ACHN (cell line): ENCODE measurements around the gene ITIH6.
"Not testable (repeated sequence)": the region's sequence is repeated elsewhere in the genome, so short reads cannot be mapped to it uniquely, and the experiment has no call there.

Source experiments
- DNase-seq: peaks from one replicate; pipeline ENCODE4 v3.0.0-alpha.2; 2015
- in situ Hi-C: cut with HindIII; loops from 2 replicates; pipeline ENCODE4 v1.10.0; 2017; ENCODE audit warnings: low sequenced_read_pairs, low pct_ligation_motif_present, low pct_unique_long_range_greater_than_20kb

The ITIH6 gene

GRCh38 chrX:54798137-54798536, at the start of gene ITIH6:
Gene ITIH6, minus strand, starts transcription at chrX:54798255. Its CDS starts 45 bp downstream, at chrX:54798210.
- no peak for DNase-seq
- in situ Hi-C loops: no loop called here

GRCh38 chrX:54847700-54848099, 49.6 kb upstream of the ITIH6 start:
- DNase-seq, in situ Hi-C loops: not testable (repeated sequence)

- in situ Hi-C loops: no loop called here
- no peak for DNase-seq
Observed at GRCh38 chrX:54843050-54843449, 45.0 kb upstream of the ITIH6 start.

GRCh38 chrX:54842607-54843006, 44.6 kb upstream of the ITIH6 start:
- in situ Hi-C loops: no loop called here
- DNase-seq: no peak

GRCh38 chrX:54841184-54841874, 43.3 kb upstream of the ITIH6 start:
- DNase-seq, in situ Hi-C loops: not testable (repeated sequence)

GRCh38 chrX:54838583-54838982, 40.5 kb upstream of the ITIH6 start:
- in situ Hi-C loops: no loop called here

GRCh38 chrX:54826598-54826997, 28.5 kb upstream of the ITIH6 start:
- DNase-seq: no peak
- in situ Hi-C loops: no loop called here

More at GRCh38 chrX:54838583-54838982, 40.5 kb upstream of the ITIH6 start:
- no peak for DNase-seq

GRCh38 chrX:54825716-54826438, 27.8 kb upstream of the ITIH6 start:
- no peak for DNase-seq
- in situ Hi-C loops: no loop called here

- in situ Hi-C loops: no loop called here
- DNase-seq: no peak
Observed at GRCh38 chrX:54824722-54825121, 26.7 kb upstream of the ITIH6 start.

- in situ Hi-C loops: no loop called here
- DNase-seq: no peak
Observed at GRCh38 chrX:54824195-54824594, 26.1 kb upstream of the ITIH6 start.

GRCh38 chrX:54821310-54821709, 23.3 kb upstream of the ITIH6 start:
- no peak for DNase-seq
- in situ Hi-C loops: no loop called here

GRCh38 chrX:54820737-54821136, 22.7 kb upstream of the ITIH6 start:
- DNase-seq: no peak
- in situ Hi-C loops: no loop called here

- DNase-seq: no peak
- in situ Hi-C loops: no loop called here
Observed at GRCh38 chrX:54819201-54819600, 21.1 kb upstream of the ITIH6 start.

GRCh38 chrX:54818221-54818620, 20.2 kb upstream of the ITIH6 start:
- no peak for DNase-seq
- in situ Hi-C loops: no loop called here

- no peak for DNase-seq
- in situ Hi-C loops: no loop called here
Observed at GRCh38 chrX:54817220-54817820, 19.3 kb upstream of the ITIH6 start.

GRCh38 chrX:54812306-54812705, 14.3 kb upstream of the ITIH6 start:
- in situ Hi-C loops: no loop called here

GRCh38 chrX:54811301-54811885, 13.3 kb upstream of the ITIH6 start:
- in situ Hi-C loops: no loop called here
- no peak for DNase-seq

More at GRCh38 chrX:54812306-54812705, 14.3 kb upstream of the ITIH6 start:
- no peak for DNase-seq

- in situ Hi-C loops: no loop called here
- no peak for DNase-seq
Observed at GRCh38 chrX:54810532-54810931, 12.5 kb upstream of the ITIH6 start.
